ENCODE measurements around the gene PGAM1.

DNA sequence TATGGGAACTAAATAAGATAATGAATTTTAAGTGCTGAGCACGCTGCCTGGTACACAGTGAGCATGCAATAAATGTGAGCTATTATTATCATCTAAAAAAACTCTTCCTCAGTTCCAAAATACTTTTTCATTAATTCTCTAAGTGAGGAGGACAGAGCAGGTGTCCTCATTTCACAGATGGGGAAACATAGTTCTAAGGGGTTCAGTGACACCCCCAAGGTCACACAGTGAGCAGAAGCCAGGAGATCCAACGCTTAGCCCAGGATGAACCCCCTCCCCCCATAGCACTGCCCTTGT, 18.1 kb upstream of the PGAM1 start:
- TF ChIP-seq CTCF (IDR thresholded peaks at IDR 0.05; ENCODE audit: low read length) (no peak), EZH2 (IDR thresholded peaks at IDR 0.05; ENCODE audit: borderline replicate concordance, low read length) (no peak)

Measured in OCI-LY1 (cell line).